ENCODE results near the gene GALNT14.

DNA sequence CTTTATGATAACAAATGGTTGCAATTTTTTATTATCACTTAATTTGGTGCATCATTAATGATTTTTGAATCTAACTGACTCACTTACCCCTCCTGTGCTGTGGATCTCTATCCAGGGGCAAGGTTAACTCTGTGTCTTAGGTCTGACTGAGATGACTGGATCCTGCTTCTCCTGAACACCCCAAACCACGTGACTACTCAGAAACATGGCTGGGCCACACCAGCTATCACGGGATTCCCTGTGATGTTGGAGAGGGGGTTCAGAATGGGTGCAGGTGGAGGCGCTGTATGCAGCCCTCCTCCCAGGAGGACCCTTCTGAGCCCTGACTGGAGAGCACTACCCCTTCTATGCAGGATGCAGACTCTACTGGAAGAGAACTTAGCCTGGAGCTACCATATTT, 178.6 kb downstream of the GALNT14 start:
- TF ChIP-seq, protein P1, sequence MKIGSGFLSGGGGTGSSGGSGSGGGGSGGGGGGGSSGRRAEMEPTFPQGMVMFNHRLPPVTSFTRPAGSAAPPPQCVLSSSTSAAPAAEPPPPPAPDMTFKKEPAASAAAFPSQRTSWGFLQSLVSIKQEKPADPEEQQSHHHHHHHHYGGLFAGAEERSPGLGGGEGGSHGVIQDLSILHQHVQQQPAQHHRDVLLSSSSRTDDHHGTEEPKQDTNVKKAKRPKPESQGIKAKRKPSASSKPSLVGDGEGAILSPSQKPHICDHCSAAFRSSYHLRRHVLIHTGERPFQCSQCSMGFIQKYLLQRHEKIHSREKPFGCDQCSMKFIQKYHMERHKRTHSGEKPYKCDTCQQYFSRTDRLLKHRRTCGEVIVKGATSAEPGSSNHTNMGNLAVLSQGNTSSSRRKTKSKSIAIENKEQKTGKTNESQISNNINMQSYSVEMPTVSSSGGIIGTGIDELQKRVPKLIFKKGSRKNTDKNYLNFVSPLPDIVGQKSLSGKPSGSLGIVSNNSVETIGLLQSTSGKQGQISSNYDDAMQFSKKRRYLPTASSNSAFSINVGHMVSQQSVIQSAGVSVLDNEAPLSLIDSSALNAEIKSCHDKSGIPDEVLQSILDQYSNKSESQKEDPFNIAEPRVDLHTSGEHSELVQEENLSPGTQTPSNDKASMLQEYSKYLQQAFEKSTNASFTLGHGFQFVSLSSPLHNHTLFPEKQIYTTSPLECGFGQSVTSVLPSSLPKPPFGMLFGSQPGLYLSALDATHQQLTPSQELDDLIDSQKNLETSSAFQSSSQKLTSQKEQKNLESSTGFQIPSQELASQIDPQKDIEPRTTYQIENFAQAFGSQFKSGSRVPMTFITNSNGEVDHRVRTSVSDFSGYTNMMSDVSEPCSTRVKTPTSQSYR (CRISPR knock-in tag; IDR thresholded peaks at IDR 0.05): no peak
- TF ChIP-seq, protein P2, sequence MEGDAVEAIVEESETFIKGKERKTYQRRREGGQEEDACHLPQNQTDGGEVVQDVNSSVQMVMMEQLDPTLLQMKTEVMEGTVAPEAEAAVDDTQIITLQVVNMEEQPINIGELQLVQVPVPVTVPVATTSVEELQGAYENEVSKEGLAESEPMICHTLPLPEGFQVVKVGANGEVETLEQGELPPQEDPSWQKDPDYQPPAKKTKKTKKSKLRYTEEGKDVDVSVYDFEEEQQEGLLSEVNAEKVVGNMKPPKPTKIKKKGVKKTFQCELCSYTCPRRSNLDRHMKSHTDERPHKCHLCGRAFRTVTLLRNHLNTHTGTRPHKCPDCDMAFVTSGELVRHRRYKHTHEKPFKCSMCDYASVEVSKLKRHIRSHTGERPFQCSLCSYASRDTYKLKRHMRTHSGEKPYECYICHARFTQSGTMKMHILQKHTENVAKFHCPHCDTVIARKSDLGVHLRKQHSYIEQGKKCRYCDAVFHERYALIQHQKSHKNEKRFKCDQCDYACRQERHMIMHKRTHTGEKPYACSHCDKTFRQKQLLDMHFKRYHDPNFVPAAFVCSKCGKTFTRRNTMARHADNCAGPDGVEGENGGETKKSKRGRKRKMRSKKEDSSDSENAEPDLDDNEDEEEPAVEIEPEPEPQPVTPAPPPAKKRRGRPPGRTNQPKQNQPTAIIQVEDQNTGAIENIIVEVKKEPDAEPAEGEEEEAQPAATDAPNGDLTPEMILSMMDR (IDR thresholded peaks at IDR 0.05): no peak
- TF ChIP-seq, protein P3, sequence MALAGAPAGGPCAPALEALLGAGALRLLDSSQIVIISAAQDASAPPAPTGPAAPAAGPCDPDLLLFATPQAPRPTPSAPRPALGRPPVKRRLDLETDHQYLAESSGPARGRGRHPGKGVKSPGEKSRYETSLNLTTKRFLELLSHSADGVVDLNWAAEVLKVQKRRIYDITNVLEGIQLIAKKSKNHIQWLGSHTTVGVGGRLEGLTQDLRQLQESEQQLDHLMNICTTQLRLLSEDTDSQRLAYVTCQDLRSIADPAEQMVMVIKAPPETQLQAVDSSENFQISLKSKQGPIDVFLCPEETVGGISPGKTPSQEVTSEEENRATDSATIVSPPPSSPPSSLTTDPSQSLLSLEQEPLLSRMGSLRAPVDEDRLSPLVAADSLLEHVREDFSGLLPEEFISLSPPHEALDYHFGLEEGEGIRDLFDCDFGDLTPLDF (CRISPR knock-in tag; IDR thresholded peaks at IDR 0.05): no peak
- TF ChIP-seq, protein P4, sequence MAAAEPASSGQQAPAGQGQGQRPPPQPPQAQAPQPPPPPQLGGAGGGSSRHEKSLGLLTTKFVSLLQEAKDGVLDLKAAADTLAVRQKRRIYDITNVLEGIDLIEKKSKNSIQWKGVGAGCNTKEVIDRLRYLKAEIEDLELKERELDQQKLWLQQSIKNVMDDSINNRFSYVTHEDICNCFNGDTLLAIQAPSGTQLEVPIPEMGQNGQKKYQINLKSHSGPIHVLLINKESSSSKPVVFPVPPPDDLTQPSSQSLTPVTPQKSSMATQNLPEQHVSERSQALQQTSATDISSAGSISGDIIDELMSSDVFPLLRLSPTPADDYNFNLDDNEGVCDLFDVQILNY (CRISPR knock-in tag; IDR thresholded peaks at IDR 0.05): no peak
- TF ChIP-seq ZNF121 (CRISPR knock-in tag; IDR thresholded peaks at IDR 0.05): no peak
- no peak for TF ChIP-seq NR2C2 (CRISPR knock-in tag; IDR thresholded peaks at IDR 0.05)
- TF ChIP-seq, protein P5, sequence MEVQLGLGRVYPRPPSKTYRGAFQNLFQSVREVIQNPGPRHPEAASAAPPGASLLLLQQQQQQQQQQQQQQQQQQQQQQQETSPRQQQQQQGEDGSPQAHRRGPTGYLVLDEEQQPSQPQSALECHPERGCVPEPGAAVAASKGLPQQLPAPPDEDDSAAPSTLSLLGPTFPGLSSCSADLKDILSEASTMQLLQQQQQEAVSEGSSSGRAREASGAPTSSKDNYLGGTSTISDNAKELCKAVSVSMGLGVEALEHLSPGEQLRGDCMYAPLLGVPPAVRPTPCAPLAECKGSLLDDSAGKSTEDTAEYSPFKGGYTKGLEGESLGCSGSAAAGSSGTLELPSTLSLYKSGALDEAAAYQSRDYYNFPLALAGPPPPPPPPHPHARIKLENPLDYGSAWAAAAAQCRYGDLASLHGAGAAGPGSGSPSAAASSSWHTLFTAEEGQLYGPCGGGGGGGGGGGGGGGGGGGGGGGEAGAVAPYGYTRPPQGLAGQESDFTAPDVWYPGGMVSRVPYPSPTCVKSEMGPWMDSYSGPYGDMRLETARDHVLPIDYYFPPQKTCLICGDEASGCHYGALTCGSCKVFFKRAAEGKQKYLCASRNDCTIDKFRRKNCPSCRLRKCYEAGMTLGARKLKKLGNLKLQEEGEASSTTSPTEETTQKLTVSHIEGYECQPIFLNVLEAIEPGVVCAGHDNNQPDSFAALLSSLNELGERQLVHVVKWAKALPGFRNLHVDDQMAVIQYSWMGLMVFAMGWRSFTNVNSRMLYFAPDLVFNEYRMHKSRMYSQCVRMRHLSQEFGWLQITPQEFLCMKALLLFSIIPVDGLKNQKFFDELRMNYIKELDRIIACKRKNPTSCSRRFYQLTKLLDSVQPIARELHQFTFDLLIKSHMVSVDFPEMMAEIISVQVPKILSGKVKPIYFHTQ (CRISPR knock-in tag; IDR thresholded peaks at IDR 0.05): no peak
- TF ChIP-seq NFYB (CRISPR knock-in tag; conservative IDR thresholded peaks at IDR 0.05; ENCODE audit: low read depth): no peak
- TF ChIP-seq ETV6 (CRISPR knock-in tag; IDR thresholded peaks at IDR 0.05): no peak
- TF ChIP-seq, protein P6, sequence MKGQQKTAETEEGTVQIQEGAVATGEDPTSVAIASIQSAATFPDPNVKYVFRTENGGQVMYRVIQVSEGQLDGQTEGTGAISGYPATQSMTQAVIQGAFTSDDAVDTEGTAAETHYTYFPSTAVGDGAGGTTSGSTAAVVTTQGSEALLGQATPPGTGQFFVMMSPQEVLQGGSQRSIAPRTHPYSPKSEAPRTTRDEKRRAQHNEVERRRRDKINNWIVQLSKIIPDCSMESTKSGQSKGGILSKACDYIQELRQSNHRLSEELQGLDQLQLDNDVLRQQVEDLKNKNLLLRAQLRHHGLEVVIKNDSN (CRISPR knock-in tag; IDR thresholded peaks at IDR 0.05): no peak
- TF ChIP-seq JAZF1 (CRISPR knock-in tag; IDR thresholded peaks at IDR 0.05): no peak
- TF ChIP-seq, protein P7, sequence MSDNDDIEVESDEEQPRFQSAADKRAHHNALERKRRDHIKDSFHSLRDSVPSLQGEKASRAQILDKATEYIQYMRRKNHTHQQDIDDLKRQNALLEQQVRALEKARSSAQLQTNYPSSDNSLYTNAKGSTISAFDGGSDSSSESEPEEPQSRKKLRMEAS (CRISPR knock-in tag; IDR thresholded peaks at IDR 0.05): no peak
